GM18861 (cell line): ENCODE data around the gene TBC1D1.

ENCODE experiments used
- ATAC-seq: cut with Tn5 transposase; IDR thresholded peaks from one replicate; pipeline ENCODE4 v1.9.1; 2021; ENCODE audit not compliant: unreplicated experiment

The TBC1D1 gene

DNA sequence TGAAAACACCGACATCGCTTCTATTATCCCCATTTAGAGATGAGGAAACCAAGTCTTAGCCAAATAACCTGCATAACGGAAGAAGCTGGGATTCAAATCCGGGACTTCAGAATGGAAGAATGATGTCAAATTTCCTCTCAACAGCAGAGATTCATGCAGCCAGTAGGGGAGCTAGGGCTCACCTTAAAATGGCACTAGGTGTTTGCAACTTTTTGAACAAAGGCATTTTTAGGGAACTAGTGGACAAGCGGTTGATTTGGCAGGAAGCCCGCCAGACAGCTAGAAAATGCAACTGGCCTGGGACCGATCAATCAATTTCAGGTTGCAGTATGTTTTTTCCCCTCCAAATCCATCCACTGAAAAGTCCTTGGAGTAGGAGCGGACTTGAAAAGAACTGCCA lies 293.5 kb downstream of the TBC1D1 start:
- no peak for ATAC-seq

DNA sequence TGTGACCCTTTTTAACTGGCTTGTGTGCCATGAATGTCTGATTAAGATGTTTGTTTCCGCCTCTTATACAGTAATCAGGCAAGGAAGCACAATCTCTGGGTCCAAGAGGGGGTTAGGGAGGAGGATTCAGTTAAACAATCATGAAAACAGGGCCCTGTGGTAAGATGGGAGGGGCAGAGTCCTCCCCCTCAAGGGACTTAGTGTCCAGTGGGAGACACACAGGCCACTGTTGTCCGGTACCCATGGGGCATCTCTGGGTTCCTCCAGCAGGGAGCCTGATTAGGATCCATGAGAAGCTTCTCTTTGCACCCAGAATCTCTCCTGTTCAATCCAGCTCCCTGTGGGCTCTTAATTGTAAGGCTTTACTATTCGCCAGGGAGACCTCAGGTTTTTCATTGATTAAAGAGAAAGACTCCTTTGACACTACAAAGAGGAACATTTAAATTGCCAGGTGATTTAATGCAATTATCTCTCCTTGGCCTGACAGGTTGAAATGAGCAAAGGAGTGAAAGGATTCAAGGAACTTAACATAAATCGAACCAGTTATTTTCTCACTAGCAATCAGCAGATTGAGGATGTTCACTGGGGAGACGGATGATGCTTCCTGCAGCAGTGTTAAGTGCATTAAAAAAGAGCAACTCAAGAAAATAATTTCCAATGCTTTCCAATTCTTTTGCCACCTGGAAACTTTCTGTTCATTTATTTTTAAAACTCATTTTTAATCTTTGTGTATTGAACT lies 294.7 kb downstream of the TBC1D1 start:
- ATAC-seq: no peak

DNA sequence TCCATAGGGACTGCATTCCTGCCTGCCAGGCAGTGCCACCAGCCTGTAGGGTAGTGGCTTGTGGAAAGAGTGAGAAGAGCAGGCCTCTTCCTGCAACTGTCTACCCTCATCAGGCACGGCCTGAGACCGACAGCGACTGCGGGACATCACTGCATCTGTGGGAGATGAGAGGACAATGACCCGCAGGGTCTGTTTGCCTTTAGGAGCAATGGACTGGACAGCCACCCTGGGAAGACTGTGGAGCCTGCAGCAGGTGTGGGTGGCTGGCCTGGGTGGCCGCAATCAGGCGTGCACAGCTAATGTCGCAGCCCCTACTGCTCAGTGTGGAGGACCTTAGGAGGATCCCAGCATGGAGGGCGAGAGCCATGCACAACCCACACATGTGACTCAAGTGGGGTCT lies 297.3 kb downstream of the TBC1D1 start:
- ATAC-seq: no peak

GRCh38 chr4:38188631-38189101 lies 297.8 kb downstream of the TBC1D1 start:
- no peak for ATAC-seq
